NCI-H774 (cell line): ENCODE results near the gene MRLN.
"Not testable (repeated sequence)": the region's sequence is repeated elsewhere in the genome, so short reads cannot be mapped to it uniquely, and the experiment has no call there.

Source experiments
- DNase-seq: peaks from one replicate; lab custom pipeline; 2025; lab: John Stamatoyannopoulos, UW

The MRLN gene

DNA sequence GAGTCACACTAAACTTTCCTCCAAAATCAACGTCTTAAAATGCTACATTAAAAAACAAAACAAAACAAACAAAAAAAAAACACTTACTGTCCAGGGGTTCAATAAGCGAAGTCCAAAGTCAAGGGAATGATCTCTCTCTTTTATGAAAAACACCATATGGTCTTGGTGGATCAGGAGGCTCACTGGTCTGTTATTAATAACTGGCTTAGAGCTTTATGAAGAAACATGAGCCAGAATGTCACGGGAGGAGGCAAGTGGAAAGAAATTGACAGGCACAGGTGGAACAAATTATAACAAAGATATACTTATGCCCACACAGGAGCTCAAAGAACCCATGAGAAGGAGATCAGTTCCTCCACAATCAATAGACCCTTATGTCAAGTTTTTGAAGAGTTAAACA lies at the start of gene MRLN:
TSS of gene MRLN (minus strand) at position 189 of the 400 bp plus-strand sequence.
- DNase-seq: no peak

- no peak for DNase-seq
Observed at GRCh38 chr10:59801171-59801570, 47.9 kb upstream of the MRLN start.

- no peak for DNase-seq
Observed at GRCh38 chr10:59799421-59799820, 46.2 kb upstream of the MRLN start.

GRCh38 chr10:59793919-59794318 lies 40.7 kb upstream of the MRLN start:
- DNase-seq: no peak

DNA sequence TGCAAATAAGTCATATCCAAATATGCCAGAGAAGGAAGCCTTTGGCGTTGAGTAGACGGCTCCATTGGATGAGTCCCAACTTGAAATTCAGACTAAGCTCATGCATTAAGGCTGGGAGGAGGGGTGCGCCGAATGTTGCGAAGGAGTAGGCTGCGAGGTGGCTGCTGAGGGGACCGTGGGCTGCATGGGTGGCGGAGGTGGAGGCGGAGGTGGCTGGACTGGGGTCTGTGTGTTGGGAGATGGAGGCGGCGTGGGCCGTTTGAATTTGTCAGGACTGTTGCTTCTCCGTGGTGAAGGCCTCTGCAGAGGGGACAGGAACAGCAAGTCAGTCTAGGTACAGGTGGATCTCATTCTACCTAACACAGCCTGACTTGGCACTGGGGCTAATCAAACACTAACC lies 39.6 kb upstream of the MRLN start:
- DNase-seq: no peak

DNA sequence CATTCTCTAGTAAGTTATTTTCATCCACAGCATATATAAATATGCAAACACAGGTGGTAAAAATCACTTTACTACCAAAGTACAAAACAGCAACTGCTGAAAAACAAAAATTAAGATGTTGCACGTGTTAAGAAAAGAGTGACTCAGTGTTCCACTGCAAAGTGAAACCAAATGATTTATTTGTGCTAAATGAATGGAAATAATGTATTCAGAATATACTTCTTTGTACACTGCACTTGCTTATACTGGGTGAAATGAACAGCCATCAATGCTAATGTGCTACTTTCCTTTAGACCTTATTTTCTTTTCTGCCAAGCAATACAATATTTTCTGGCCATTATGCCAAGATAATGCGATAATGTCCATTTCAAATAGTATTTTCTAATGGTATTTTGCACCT lies 38.3 kb upstream of the MRLN start:
- no peak for DNase-seq

DNA sequence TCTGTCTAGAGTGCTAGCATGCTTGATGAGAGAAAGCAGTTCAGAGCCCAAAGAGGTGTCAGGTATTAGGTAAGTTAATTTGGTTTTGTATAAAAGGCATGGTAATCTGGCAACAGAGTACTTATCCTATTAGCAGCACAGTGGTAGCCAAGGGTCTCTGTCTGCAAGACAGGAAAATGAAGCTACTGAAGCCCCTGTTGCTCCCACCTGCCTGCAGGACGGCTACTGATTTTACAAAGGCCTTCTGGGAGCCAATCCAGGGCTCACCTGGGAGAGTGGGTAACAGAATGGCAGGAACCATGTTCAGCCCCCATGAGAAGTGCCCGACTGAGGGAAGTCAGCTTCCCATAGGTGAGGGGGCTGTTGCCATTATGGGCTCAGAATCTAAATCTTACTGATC lies 36.8 kb upstream of the MRLN start:
- not testable (repeated sequence) for DNase-seq

GRCh38 chr10:59788914-59789313 lies 35.7 kb upstream of the MRLN start:
- DNase-seq: not testable (repeated sequence)

DNA sequence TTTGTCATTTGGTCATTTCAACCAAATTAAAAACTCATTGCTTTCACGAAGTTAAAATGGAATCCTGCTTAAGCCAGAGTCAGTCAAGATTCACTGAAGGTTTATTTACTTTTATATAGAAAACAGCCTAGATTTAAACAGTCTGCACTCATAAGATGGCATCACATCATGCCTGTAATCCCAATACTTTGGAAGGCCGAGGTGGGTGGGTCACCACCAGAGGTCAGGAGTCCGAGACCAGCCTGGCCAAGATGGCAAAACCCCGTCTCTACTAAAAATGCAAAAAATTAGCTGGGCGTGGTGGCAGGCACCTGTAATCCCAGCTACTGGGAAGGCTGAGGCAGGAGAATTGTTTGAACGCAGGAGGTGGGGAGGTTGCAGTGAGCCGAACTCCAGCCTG lies 33.8 kb upstream of the MRLN start:
- DNase-seq: not testable (repeated sequence)

DNA sequence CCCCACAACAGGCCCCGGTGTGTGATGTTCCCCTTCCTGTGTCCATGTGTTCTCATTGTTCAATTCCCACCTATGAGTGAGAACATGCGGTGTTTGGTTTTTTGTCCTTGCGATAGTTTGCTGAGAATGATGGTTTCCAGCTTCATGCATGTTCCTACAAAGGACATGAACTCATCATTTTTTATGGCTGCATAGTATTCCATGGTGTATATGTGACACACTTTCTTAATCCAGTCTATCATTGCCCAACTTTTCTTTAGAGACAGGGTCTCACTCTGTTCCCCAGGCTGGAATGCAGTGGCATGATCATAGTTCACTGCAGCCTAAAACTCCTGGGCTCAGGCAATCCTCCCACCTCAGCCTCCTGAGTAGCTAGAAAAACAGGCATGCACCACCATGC lies 32.2 kb upstream of the MRLN start:
- not testable (repeated sequence) for DNase-seq

DNA sequence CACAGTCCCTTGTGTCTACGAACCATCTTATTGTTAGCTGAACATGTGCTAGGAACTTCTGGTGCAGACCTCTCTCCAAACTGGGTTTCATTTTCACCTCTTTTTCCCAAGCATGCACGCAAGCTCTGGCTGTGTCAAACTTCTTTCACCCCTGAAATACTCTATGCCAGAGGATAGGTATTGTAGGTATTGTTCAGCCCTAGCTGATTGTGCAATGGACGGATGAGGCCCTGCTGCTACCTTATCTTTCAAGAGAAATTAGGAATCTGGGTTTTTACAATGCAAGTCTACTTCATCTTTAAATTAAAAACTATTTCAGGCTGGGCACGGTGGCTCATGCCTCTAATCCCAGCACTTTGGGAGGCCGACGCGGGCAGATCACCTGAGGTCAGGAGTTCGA lies 28.3 kb upstream of the MRLN start:
- no peak for DNase-seq

- DNase-seq: no peak
Observed at GRCh38 chr10:59779756-59780533, 26.7 kb upstream of the MRLN start.

DNA sequence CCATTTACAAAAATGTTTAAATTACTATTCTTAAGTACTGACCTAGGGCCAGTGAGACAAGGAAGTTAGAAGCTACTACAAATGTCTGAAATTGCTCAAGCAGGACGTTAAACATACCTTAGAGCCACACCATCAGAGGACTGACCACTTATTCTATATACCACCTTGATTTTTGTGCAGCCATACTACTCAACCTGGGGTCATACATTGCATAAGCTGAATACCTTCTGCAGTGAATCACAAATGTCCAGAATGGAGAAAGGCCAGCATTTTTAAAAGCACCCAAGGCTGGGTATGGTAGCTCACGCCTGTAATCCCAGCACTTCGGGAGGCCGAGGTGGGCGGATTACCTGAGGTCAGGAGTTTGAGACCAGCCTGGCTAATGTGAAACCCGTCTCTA lies 21.2 kb upstream of the MRLN start:
- no peak for DNase-seq

GRCh38 chr10:59773088-59773487 lies 19.8 kb upstream of the MRLN start:
- DNase-seq: no peak

DNA sequence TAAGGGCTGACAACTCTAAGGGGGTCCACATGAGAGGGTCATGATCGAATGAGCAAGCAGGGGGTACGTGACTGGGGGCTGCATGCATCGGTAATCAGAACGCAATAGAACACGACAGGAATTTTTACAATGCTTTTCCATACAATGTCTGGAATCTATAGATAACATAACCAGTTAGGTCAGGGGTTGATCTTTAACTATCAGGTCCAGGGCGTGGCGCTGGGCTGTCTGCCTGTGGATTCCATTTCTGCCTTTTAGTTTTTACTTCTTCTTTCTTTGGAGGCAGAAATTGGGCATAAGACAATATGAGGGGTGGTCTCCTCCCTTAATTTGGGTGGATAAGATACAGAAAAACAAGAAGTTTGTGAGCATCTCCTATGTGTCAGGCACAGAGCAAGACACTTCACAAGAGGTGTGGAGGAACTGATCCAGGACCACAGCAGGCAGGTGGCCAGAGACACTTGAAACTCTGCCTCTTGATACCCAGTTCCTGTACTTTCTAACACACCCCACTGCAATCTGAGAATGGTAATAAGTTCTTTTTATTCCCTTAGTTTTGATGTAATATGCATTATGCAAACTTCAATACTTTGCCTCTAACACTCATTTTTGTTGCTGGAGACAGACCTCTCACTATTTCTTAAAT lies 18.0 kb upstream of the MRLN start:
- no peak for DNase-seq

DNA sequence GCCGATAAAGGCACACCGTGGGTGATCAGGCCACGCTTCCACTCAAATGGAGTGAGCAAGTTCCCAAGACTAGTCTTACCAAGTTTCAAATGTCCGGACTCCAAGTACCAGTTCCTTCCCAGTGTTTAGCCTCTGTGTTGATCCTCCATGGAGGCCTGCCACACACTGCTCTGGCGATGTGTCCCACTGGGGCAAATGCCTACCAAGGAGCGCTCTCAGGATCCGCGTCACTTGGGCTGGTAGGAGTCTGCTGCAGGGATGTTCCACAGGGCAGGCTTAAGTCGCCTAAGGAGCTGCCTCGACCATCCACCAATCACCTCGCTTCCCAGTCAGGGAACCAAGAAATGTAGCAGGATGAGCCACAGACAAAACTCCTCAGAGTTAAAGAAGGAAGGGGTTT lies 17.4 kb upstream of the MRLN start:
- DNase-seq: no peak

GRCh38 chr10:59762505-59762904 lies 9.2 kb upstream of the MRLN start:
- no peak for DNase-seq

DNA sequence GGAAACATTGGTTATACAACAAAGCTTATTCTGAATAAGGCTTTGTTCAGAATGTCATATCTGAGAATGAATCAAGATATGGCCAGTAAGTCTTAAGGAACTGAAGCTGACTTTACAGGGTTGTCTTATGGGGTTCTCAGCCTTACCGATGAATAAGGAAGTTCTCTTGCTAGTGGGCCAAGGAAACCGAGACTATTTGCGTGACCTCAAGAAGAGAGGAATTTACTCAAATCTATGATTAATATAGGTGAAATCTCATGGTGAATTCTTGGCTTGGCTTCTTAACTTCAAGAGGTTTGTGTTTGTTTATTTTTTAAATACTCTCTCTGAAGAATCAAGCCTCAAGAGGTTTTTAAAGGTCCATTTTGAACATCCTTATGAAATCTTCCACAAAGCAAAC lies 4.7 kb upstream of the MRLN start:
- DNase-seq: no peak

DNA sequence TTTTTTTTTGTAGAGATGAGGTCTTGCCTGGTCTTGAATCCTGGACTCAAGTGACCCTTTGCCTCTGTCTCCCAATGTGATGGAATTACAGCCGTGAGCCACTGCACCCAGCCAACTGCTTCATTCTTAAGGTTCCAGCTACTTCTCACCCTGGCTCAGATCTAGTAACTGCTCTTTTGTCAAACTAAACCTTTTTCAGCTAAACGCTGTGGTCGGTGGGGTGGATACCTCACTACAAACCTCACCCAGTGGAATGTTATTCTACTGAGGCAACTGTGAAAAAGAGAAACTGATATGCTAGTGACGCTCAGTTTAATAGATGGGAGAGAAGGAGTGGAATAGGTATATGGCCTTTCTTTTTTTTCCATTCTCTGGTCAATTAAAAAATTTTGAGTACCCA lies 1.7 kb upstream of the MRLN start:
- DNase-seq: no peak

- DNase-seq: no peak
Observed at GRCh38 chr10:59752278-59752940, 846 bp downstream of the MRLN start.

- no peak for DNase-seq
Observed at GRCh38 chr10:59750155-59750945, 2.9 kb downstream of the MRLN start.

DNA sequence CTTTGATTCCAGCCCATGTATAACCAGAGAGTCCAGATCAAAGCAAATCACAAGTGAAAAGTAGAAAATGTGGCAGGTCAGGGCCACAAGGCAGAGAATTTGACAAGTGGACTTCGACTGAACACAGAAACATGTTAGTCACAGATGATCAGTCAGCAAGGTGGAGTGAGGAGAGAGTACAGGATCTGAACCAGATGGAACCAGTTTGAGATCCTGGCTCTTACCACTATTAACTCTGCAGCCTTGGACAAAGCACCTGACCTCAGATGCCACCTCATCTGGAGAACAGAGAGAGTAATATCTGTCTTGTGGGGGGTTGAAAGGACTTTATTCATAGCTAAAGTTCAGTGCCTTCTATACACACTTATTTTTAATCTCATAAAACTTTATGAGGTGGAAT lies 4.4 kb downstream of the MRLN start:
- DNase-seq: no peak
